Caco-2 (cell line): ENCODE measurements around the gene RNH1. TPM values are rescaled to one million over a fixed set of nuclear protein-coding genes. Genes with fewer than 3 reads are reported as not detected.

Experiments used
- BruUV-seq: library from RNA; stranded (reverse); fragments of 400-500 nt; replicated peaks from 2 replicates; lab custom pipeline; 2021; lab: Mats Ljungman, UMichigan
- CTCF ChIA-PET: fragments of 300-600 bp; sonication (Branson Sonifier 250); formaldehyde crosslinking; loops from one replicate; lab custom pipeline; 2022; ENCODE audit warnings: antibody characterized with exemption; lab: Charles Lee
- POLR2A ChIA-PET: fragments of 300-600 bp; sonication (Branson Sonifier 250); formaldehyde crosslinking; loops from one replicate; lab custom pipeline; 2022; ENCODE audit warnings: antibody characterized with exemption; lab: Charles Lee
- DNase-seq, 2 experiments: peaks; one replicate each; pipeline versions ENCODE4 v3.0.0 to v3.0.0-alpha.2; 2020 to 2022
- H3K27me3 ChIP-seq: replicated peaks from 2 replicates; pipeline ENCODE4 v1.6.0; 2011; ENCODE audit warnings: low read length; ENCODE audit not compliant: control insufficient read depth, insufficient read depth
- H3K36me3 ChIP-seq: 2 replicates; pipeline ENCODE4 v1.5.1; 2011; ENCODE audit warnings: low read length; ENCODE audit not compliant: control insufficient read depth, insufficient read depth
- H3K4me1 ChIP-seq: fragments of 250-450 bp; sonication (Bioruptor Pico); 2 replicates; pipeline ENCODE4 v1.5.1; 2020; ENCODE audit warnings: mild to moderate bottlenecking
- H3K4me3 ChIP-seq: 2 replicates; pipeline ENCODE4 v1.5.1; 2011; ENCODE audit warnings: low read depth, mild to moderate bottlenecking, control low read depth, low read length
- H3K9me3 ChIP-seq: fragments of 250-450 bp; sonication (Bioruptor Pico); 2 replicates; pipeline ENCODE4 v1.5.1; 2020; ENCODE audit warnings: mild to moderate bottlenecking, moderate library complexity
- H3K27ac Mint-ChIP-seq: one replicate; pipeline ENCODE4 v1.8.0; 2022; ENCODE audit warnings: mixed read lengths; ENCODE audit not compliant: unreplicated experiment
- H3K27me3 Mint-ChIP-seq: one replicate; pipeline ENCODE4 v1.8.0; 2022; ENCODE audit warnings: mixed read lengths; ENCODE audit not compliant: insufficient read depth, unreplicated experiment
- H3K36me3 Mint-ChIP-seq: one replicate; pipeline ENCODE4 v1.8.0; 2022; ENCODE audit warnings: mild to moderate bottlenecking, mixed read lengths; ENCODE audit not compliant: insufficient read depth, unreplicated experiment
- H3K4me1 Mint-ChIP-seq: one replicate; pipeline ENCODE4 v1.8.0; 2022; ENCODE audit warnings: low read depth, mixed read lengths; ENCODE audit not compliant: unreplicated experiment
- H3K4me3 Mint-ChIP-seq: one replicate; pipeline ENCODE4 v1.8.0; 2022; ENCODE audit warnings: mild to moderate bottlenecking, moderate library complexity, mixed read lengths; ENCODE audit not compliant: unreplicated experiment
- H3K9me3 Mint-ChIP-seq: one replicate; pipeline ENCODE4 v1.8.0; 2022; ENCODE audit warnings: mixed read lengths; ENCODE audit not compliant: unreplicated experiment
- CTCF ChIP-seq, 2 experiments: fragments of 200-600 bp in 1 of 2; IDR thresholded peaks; 1 replicate in 1 of 2; 2 replicates in 1 of 2; pipeline versions ENCODE4 v1.5.1 to v1.8.0; 2011 to 2022; ENCODE audit warnings: antibody characterized with exemption in 1 of 2, control low read depth in 1 of 2, inconsistent platforms in 1 of 2, low read depth in 1 of 2, low read length in 1 of 2, mild to moderate bottlenecking in 1 of 2, moderate library complexity in 1 of 2; ENCODE audit not compliant: insufficient read depth in 1 of 2, severe bottlenecking in 1 of 2, unreplicated experiment in 1 of 2
- intact Hi-C: fragments of 100-400 bp; cut with micrococcal nuclease; formaldehyde crosslinking; loops from one replicate; pipeline ENCODE4 v1.10.0; 2022; ENCODE audit not compliant: unreplicated experiment
- total RNA-seq: library from RNA; stranded (reverse); gene quantifications from 2 replicates; pipeline ENCODE4 v1.2.3, GENCODE V29; 2022

The RNH1 gene
- total RNA-seq, 1 experiment from 2014 or later = 136 TPM

- no peak for DNase-seq
- no peaks in the 10 kb centered on the region for H3K9me3 ChIP-seq
- peaks cover 13% of the 10 kb centered on the region for H3K4me1 ChIP-seq
- H3K4me3 Mint-ChIP-seq = no peak overlapping the region
- H3K27me3 ChIP-seq = no peaks in the 10 kb centered on the region
- ChIA-PET CTCF (interaction anchor here (0.9 kb wide), 1 partner anchor 102 kb away, joined by 5 read pairs; no protein-coding TSS in a partner anchor), POLR2A (no interaction called here)
- H3K4me1 Mint-ChIP-seq = no peaks in the 10 kb centered on the region
- H3K4me3 ChIP-seq = no peak overlapping the region
- H3K36me3 Mint-ChIP-seq = no peaks in the 10 kb centered on the region
- intact Hi-C loops = loop anchor here (10.0 kb wide), 1 partner anchor 174 kb away; no protein-coding TSS in a partner anchor
- no peaks in the 10 kb centered on the region for H3K36me3 ChIP-seq
- H3K27ac Mint-ChIP-seq = no peak overlapping the region
- no TSS peak for BruUV-seq
- TF ChIP-seq CTCF (IDR thresholded peaks at IDR 0.05; ENCODE audit: insufficient read depth in 1 of 2, low read depth in 1 of 2, low read length in 1 of 2, severe bottlenecking in 1 of 2, unreplicated experiment in 1 of 2) = no peak
- H3K27me3 Mint-ChIP-seq = no peaks in the 10 kb centered on the region
- no peaks in the 10 kb centered on the region for H3K9me3 Mint-ChIP-seq
Measured at GRCh38 chr11:550746-551085, 43.7 kb upstream of the RNH1 start.

- no peaks in the 10 kb centered on the region for H3K9me3 Mint-ChIP-seq
- H3K9me3 ChIP-seq = no peaks in the 10 kb centered on the region
- intact Hi-C loops = loop anchor here (10.0 kb wide), 1 partner anchor 175 kb away; no protein-coding TSS in a partner anchor
- BruUV-seq = no TSS peak
- no peaks in the 10 kb centered on the region for H3K4me1 Mint-ChIP-seq
- no peak for DNase-seq
- no peaks in the 10 kb centered on the region for H3K27me3 ChIP-seq
- H3K36me3 ChIP-seq = no peaks in the 10 kb centered on the region
- TF ChIP-seq CTCF (IDR thresholded peaks at IDR 0.05; ENCODE audit: insufficient read depth in 1 of 2, low read depth in 1 of 2, low read length in 1 of 2, severe bottlenecking in 1 of 2, unreplicated experiment in 1 of 2) = no peak
- no peaks in the 10 kb centered on the region for H3K36me3 Mint-ChIP-seq
- H3K27me3 Mint-ChIP-seq = no peaks in the 10 kb centered on the region
- H3K4me3 Mint-ChIP-seq = no peak overlapping the region
- peaks cover 13% of the 10 kb centered on the region for H3K4me1 ChIP-seq
- CTCF ChIA-PET = no interaction called here
- POLR2A ChIA-PET = no interaction called here
- no peak overlapping the region for H3K27ac Mint-ChIP-seq
- H3K4me3 ChIP-seq = no peak overlapping the region
Measured at GRCh38 chr11:550021-550745, 43.1 kb upstream of the RNH1 start.

GRCh38 chr11:548700-549603, 41.9 kb upstream of the RNH1 start:
- TF ChIP-seq CTCF (IDR thresholded peaks at IDR 0.05; ENCODE audit: insufficient read depth in 1 of 2, low read depth in 1 of 2, low read length in 1 of 2, severe bottlenecking in 1 of 2, unreplicated experiment in 1 of 2) = no peak
- Histone ChIP-seq H3K36me3 (no peaks in the 10 kb centered on the region), H3K27me3 (no peaks in the 10 kb centered on the region), H3K9me3 (no peaks in the 10 kb centered on the region), H3K4me1 (peaks cover 5% of the 10 kb centered on the region), H3K4me3 (no peak overlapping the region)
- Mint-ChIP-seq H3K4me1 (no peaks in the 10 kb centered on the region), H3K27me3 (no peaks in the 10 kb centered on the region), H3K4me3 (no peak overlapping the region), H3K27ac (no peak overlapping the region), H3K9me3 (no peaks in the 10 kb centered on the region), H3K36me3 (no peaks in the 10 kb centered on the region)
- ChIA-PET CTCF (no interaction called here), POLR2A (interaction anchor here (0.6 kb wide), 1 partner anchor 271 kb away, joined by 3 read pairs; no protein-coding TSS in a partner anchor)
- intact Hi-C loops = no loop called here
- no peak for DNase-seq
- no TSS peak for BruUV-seq
